H1 (cell line): ENCODE measurements around the gene VHLL. TPM values are rescaled to one million over a fixed set of nuclear protein-coding genes. Genes with fewer than 3 reads are reported as not detected.

Experiments used
- CTBP2 ChIP-seq: IDR thresholded peaks from 2 replicates; pipeline ENCODE4 v1.7.0; 2011; ENCODE audit warnings: borderline replicate concordance, mild to moderate bottlenecking, moderate library complexity, mixed read lengths, low read length; ENCODE audit not compliant: insufficient read depth, insufficient read length
- KDM1A ChIP-seq: fragments of 200-600, 300-600 bp; sonication (generic); IDR thresholded peaks from 2 replicates; pipeline ENCODE4 v1.7.1; 2016; ENCODE audit warnings: mild to moderate bottlenecking, low read length, borderline replicate concordance
- MAFK ChIP-seq: IDR thresholded peaks from 2 replicates; pipeline ENCODE4 v1.6.1; 2012; ENCODE audit warnings: low read depth, mild to moderate bottlenecking, improper control_type of control experiment, low read length
- polyA plus RNA-seq, 7 experiments: library from polyadenylated mRNA; depleted of rRNA in 3 of 7; stranded (reverse) in 5 of 7; unstranded in 2 of 7; fragments of >200 nt in 5 of 7; fragments of 200-250 nt in 2 of 7; gene quantifications; 1 replicate in 5 of 7; 2 replicates in 1 of 7; 4 replicates in 1 of 7; pipeline versions ENCODE4 v1.2.1 to v1.2.3, GENCODE V29; 2011 to 2013; ENCODE audit warnings: missing spikeins in 2 of 7, mixed read lengths in 2 of 7
- total RNA-seq: library from RNA; stranded (reverse); fragmentation: NEBNext Ultra II Directional; extraction: Animal tissue kit (Norgen Biotek cat#: 25700); gene quantifications from 2 replicates; pipeline ENCODE4 v1.2.1, GENCODE V29; 2021
- TF ChIP-seq, protein P1 (sequence below): IDR thresholded peaks from 2 replicates; pipeline ENCODE4 v1.6.1; 2012; ENCODE audit warnings: low read length, inconsistent platforms

Gene VHLL
- total and polyA plus RNA-seq, 2 of the 8 experiments (the other 6 are each of a cell fraction or from before 2014, with no cell fraction given) = not detected

DNA sequence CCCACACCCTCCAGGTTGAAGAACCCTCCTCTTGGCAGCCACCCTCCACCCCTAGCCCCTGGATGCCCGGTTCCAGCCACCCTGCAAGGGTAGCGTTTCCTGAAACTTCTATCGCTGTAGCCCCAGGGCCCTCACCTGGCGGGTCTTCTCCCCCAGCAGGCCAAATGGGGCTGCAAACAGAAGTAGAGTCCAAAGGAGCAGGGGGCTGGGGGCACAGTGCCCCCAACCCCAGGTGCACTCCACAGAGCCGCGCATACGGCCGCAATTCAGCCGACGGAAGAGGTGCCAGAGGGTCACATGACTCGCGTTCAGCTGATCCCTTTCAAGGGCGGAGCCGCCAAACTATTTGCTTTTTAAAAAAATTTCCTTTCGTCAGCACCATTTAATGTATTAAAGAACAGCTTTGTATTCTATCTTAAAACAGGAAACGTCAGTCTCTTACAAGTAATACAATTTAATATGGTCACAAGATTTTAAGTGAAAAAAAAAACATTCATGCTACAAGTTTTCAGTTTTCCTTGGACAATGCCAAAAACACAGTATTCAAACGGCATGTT, 3.6 kb downstream of the VHLL start, which contains the start of gene GLMP (continued):
- TF ChIP-seq, protein P1, sequence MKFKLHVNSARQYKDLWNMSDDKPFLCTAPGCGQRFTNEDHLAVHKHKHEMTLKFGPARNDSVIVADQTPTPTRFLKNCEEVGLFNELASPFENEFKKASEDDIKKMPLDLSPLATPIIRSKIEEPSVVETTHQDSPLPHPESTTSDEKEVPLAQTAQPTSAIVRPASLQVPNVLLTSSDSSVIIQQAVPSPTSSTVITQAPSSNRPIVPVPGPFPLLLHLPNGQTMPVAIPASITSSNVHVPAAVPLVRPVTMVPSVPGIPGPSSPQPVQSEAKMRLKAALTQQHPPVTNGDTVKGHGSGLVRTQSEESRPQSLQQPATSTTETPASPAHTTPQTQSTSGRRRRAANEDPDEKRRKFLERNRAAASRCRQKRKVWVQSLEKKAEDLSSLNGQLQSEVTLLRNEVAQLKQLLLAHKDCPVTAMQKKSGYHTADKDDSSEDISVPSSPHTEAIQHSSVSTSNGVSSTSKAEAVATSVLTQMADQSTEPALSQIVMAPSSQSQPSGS = no peak
- no peak for TF ChIP-seq KDM1A
- TF ChIP-seq CTBP2 = no peak
- no peak for TF ChIP-seq MAFK
